ENCODE measurements around the gene IL18.
A peak's percentile ranks its signal among the peaks of the same experiment; 100 is the strongest.
"Not testable (repeated sequence)": the region's sequence is repeated elsewhere in the genome, so short reads cannot be mapped to it uniquely, and the experiment has no call there.

The IL18 gene

DNA sequence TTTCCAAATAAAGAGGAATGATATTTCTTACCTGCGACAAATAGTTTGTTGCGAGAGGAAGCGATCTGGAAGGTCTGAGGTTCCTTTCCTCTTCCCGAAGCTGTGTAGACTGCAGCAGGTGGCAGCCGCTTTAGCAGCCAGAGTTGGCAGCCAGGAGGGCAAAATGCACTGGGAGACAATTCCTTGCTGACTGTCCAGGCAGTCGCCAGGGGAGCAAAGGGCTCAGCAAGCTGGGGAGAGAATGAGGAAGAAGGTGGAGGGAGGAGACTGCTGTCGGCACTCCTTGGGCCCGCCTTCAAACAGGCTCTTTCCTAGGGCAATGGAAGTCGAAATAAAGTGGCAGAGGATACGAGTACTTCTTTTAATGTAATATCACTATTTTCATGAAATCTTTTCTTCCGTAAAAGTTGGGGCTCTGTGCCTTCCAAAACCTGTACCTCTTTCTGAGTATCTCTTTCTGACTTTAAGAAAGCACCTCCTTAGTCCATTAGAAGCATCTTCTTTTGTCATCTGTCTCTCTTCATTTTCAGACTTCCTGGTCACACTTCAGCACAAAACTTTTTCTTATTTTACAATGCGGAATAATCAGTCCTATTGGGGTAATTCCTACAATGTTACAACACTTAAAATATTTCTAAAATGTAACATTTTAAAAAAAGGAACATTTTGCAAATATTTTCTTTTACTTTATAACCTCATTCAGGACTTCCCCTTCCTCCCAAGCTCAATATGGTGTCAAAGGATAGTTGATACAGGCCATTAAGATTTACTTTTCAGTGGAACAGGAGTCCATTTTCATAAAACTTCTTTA is at the start of gene IL18:
Gene IL18, minus strand, starts transcription at position 220 of the 811 bp plus-strand sequence. CDS start 9,041 bp downstream, outside the sequence.
- no peak for DNase-seq

DNA sequence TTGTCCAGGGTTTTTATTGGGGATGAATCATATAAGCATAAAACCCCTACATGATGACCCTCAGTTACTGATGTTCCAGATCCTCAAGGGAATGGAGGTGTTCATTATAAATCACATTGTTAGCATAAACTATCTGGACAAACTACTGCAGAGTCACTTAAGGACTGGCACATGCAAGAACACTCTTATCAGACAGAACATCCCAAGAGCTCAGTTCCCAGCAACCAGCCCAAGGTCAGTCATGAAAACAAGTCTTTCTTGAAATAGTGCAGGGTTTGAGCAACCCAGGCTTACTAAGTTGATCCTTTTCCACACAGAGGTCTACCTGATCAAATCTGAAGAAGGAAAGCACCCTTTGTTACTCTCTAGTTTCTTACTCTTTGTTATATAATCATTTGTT is 48.8 kb upstream of the IL18 start:
- DNase-seq = no peak

DNA sequence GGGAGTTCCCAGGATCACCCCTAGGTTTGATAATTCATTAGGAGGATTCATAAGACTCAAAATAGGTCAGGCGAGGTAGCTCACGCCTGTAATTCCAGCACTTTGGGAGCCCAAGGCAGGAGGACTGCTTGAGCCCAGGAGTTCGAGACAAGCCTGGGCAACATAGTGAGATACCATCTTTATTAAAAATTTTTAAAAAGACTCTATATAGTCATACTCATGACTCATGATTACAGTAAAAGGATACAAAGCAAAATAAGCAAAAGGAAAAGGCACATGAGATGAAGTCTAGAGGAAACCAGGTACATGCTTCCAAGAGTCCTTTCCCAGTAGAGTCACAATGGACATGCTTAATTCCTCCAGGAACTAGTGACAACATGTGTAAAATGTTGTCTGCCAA is 48.4 kb upstream of the IL18 start:
- DNase-seq = no peak

DNA sequence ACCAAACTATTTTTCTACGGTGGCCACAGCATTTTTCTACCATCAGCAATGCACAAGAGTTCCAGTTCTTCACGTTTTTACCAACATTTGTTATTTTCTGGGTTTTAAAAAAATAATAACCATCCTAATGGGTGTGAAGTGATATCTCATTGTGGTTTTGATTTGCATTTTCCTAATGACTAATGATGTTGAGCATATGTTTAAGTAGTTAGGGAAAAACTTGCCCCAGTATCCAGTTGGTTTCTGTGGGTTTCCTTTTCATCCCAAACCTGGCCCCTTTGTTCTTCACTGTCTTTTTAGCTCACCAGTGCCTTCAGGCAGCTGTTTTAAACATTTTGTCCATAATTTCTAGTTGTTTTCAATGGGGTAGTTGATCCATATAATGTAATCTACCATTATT is 47.6 kb upstream of the IL18 start:
- no peak for DNase-seq

DNA sequence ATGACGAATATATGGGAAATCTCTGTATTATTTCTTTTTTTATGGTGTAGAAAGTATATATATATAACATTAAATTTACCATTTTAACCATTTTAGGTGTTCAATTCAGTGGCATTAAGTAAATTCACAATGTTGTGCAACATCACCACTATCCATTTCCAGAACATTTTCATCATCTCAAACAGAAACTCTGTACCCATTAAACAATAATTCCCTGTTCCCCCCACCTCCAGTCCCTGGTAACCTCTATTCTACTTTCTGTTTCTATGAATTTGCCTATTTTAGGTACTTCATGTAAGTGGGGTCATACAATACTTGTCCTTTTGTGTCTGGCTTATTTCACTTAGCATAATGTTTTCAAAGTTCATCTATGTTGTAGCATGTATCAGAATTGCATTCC is 47.0 kb upstream of the IL18 start:
- no peak for DNase-seq

DNA sequence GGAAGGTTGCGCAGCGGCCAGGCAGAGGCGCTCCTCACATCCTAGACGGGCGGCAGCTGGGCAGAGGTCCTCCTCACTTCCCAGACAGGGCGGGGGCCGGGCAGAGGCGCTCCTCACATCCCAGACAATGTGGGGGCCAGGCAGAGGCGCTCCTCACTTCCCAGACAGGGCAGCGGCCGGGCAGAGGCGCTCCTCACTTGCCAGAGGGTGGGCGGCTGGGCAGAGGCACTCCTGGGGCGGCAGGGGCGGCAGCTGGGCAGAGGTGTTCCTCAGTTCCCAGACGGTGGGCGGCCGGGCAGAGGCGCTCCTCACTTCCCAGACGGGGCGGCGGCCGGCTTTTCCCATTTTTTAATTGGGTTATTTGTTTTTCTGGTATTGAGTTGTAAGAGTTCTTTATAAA is 42.2 kb upstream of the IL18 start:
- no peak for DNase-seq

DNA sequence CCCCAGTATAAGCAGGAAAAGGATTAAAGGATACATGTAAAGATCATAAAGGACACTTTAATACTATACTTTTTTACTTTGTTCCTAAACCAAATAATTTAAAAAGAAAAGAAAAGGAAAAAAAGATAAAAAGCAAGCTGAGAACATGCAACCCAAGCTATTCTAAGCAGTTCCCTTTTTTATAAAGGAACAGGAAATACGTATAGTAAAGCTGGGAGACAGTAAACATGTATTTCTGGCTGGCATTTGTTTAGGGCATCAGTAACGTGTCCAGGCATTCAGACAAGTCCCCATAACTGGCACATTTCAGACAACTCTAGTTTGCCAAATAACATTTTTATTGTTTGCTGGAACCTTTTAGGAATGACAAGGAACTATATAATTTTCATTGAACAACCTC is 36.4 kb upstream of the IL18 start:
- DNase-seq = no peak

DNA sequence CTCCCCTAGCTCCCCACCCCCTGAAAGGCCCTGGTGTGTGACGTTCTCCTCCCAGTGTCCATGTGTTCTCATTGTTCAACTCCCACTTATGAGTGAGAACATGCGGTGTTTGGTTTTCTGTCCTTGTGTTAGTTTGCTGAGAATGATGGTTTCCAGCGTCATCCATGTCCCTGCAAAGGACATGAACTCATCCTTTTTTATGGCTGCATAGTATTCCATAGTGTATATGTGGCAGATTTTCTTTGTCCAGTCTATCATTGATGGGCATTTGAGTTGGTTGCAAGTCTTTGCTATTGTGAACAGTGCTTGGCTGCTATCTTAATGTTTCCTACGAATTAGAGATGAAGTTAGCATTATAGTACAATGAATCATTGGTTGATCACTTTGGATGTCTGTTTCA is 35.2 kb upstream of the IL18 start:
- DNase-seq = not testable (repeated sequence)

DNA sequence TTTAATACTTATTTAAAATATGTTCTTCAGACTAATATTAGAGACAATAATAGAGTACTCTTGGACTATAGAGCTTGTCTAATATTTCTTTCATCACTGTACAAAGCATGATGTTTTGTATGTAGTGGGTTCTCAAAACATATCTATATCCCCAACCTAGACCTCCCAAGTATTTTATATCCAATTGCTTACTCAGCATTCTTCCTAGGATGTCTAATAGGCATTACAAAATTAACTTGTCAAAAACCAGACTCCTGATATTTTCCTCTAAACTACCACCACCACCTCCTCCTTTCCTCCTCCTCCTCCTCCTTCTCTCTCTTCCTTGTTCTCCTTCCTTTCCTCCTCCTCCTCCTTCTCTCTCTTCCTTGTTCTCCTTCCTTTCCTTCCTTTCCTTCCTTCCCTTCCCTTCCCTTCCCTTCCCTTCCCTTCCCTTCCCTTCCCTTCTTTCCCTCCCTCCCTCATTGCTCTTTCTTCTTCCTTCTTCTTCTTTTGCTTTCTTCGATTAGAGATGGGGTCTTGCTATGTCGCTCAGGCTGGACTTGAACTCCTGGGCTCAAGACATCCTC is 32.7 kb upstream of the IL18 start:
- DNase-seq = no peak

DNA sequence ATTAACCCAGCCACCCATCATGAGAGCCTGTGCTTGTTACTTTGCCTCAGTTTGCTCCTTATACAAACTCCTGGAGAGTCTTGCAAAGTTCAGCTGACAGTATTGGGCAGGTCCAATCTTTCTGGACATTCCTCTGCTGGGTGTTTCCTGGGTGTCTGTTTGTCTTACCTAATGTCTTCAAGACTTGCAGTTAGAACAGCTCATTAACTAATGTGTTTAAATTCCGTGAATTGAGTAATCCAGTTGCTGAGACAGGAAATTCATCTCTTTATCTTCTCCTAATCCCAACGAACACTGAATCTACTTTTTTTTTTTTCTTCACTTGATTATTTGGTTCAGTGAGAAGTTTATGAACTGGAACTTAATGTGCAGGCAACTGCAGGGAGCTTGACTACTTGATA is 32.1 kb upstream of the IL18 start:
- no peak for DNase-seq

DNA sequence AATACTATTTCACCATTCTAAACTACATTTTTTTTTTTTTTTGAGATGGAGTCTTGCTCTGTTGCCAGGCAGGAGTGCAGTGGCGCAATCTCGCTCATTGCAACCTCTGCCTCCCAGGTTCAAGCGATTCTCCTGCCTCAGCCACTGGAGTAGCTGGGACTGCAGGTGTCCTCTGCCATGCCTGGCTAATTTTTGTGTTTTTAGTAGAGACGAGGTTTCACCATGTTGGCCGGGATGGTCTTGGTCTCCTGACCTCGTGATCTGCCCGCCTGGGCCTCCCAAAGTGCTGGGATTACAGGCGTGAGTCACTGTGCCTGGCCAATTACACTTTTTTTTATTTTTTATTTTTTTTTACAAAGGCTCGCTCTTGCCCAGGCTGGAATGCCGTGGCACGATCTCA is 31.2 kb upstream of the IL18 start:
- DNase-seq = not testable (repeated sequence)

DNA sequence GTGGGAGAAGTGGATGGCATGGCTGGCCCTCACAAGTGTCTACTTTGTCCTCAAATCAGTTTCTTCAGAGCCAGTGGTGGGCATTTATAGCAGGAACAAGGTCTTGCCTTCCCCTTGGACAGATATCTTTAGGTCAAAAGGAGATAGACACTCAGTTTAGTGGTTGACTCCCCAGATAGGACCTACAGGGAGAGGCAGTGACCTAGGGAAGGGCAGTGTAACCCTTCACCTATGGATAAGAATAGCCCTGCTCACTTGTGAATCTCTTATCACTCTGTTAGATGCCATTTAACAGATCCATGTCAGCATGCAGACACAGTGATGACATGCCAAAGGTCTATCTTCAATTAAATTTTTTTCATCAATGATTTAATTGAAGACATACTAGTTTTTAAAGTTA is 22.4 kb upstream of the IL18 start:
- DNase-seq = no peak

DNA sequence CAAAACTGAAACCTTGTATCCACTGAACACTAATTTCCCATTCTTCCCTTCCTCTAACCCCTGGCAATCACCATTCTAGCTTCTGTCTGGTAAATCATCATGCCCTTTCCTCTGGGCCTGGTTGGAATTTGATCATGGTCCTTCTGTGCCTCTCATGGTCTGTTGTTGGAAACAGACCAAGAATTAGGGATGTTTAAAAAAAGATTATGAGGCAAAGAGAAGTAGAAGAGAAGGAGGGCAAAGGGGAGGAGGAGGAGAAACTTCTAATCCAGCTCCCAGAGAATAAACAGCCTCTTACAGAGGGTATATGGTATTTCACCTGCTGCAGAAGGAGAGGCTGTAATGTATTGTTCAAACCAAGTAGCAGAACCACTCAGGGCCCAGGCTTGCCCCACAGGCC is 22.0 kb upstream of the IL18 start:
- DNase-seq = no peak

DNA sequence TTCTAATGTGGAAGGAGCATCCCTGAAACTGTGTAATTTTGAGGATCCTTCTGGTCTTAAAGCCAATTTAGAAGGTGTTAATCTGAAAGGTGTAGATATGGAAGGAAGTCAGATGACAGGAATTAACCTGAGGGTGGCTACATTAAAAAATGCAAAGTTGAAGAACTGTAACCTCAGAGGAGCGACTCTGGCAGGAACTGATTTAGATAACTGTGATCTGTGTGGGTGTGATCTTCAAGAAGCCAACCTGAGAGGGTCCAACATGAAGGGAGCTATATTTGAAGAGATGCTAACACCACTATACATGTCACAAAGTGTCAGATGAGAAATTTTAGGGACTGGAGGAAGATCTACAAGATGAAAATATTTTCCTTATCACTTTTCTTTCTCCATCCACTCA is 19.0 kb upstream of the IL18 start:
- no peak for DNase-seq

DNA sequence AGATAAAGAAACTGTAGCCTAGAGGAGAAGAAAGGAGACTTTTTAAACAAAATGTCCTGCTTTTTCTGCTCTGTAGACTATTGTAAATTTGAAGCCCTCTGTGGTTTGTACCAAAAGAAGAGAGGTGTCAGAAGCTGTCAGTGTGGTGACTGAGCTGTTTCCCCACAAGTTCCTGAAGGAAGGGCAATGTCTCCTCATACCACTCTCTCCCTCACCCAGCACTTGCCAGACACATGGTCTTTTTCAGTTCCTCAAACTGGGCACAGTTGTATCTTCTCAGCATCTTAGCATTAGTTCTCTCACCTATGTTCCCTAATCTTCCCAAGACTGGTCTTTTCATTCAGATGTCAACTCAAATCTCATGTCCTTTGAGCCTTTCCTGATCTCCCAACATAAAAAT is 15.7 kb upstream of the IL18 start:
- no peak for DNase-seq

DNA sequence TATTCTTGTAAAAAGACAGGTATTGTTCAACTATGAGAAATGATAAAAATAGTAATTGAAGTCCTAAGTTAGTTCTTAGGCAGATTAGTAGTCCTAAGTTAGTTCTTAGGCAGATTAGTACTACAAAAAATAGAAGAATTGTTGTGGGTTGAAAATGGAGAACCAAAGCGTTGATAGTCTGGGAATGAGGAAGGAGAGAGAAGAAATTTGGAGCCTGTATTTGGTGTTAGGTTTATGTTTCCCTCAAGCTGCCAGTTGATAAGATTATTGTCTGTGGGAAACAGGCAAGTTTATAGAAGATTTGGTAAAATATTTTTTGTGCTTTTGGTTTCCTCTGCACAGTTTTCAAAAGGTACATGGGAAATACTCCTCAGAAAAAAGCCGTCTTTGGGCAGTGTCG is 15.0 kb upstream of the IL18 start:
- DNase-seq = no peak

DNA sequence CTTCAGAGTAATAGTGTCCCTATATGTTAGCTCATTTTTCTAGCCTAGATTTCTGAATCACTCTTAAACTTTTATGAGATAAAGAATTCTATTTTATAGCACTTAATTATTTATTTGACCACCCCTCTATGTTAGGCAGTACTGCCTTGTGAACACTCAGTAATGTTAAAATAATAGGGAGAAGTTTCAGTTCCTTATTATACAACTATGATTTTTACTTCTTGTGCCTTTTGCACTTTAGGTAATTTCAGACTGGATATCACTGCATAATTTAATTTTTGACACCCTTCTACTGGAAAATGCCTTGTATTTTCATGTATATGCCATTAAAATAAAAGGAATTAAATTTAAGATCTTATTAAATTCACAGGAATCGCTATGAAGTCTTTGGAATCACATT is 14.5 kb upstream of the IL18 start:
- DNase-seq = no peak

DNA sequence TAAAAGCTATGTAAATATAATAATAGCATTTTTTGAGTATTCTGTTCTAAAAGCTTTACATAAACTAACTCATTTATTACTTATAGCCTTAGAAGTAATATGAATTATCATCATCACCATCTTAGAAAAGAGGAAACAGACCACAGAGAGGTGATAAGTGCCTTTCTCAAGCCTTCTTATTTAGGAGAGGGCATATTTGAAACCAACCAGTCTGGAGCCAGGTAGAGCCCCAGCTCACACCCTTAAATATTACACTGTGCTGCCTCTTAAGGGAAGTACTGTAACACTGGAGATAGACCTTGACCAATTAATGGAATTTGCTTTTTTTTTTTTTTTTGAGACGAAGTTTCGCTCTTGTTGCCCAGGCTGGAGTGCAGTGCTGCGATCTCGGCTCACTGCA is 13.7 kb upstream of the IL18 start:
- no peak for DNase-seq

DNA sequence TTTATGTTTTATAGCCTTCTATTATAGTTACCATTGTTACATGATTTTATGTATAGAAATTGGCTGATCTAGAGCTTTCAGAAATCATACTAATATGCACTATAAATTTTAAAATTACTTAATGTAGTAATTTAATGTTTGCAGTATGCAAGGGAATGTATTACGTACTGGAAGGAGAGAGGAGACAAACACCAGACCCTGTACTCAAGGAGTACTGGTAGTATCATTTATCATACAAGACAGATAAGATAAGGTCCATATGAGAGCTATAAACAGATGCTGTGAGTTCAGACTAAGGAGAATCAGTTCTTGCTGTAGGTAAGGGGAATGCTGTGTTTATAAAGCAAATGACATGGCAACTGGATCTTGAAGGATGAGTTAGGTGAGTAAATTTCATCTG is 12.2 kb upstream of the IL18 start:
- DNase-seq = no peak

DNA sequence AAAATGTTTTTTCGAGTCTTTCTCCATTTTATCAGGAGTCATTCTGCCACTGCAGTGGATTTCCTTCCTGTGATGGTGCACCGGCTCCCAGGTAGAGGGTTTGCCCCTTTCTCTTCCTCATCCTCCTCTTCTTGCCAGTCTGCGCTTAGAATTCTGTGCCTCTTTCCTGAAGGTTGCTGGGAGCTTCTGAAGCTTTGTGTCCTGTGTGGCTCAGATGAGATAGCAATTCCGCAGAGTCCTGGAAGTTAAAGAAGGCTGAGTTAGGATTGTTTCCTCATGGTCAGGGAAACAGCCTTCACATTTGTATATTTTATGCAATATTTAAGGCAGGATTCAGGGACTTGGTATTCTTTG is 11.7 kb upstream of the IL18 start:
- no peak for DNase-seq

DNA sequence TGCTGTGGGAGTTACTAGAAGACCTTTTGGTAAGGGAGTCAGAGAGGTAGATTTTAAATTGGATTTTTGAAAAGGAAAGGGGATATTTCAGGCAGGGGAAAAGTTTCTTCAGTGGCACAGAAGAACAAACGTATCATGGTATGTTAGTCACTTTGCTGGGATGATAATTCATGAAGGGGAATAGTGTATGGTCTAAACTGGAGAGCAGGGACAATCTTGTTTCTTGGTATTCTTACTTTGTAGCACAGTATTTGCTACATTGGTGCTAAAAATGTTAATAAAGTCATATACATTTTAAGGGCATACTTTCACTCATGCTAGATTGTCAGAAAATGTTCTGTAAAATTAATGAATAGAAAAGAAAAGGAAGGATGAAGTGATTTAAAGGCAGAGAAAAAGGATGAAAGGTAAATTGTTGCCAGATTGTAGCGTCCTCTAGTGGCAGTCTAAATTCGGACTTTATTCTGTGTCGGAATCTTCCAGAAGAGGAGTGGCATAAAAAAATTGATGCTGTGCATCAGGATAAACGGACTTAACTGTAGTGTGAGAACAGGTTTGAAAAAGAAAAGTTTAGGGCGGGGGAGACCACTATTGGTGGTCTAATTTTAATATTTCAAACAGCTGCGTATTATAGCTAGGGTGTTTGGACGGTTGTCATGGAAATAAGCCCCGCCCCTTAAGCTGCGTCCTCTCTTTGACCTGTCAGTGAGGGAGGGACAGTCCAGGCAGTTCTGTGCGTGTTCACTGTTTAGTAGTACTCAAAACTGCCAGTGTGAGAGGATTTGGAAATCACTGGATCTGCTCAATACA is 11.1 kb upstream of the IL18 start, which contains the start of gene BCO2:
Gene BCO2, plus strand, starts transcription at position 724 of the 810 bp plus-strand sequence. CDS start 90 bp downstream, outside the sequence.
- peak in 1 of 2 experiments; percentile 5 for DNase-seq

DNA sequence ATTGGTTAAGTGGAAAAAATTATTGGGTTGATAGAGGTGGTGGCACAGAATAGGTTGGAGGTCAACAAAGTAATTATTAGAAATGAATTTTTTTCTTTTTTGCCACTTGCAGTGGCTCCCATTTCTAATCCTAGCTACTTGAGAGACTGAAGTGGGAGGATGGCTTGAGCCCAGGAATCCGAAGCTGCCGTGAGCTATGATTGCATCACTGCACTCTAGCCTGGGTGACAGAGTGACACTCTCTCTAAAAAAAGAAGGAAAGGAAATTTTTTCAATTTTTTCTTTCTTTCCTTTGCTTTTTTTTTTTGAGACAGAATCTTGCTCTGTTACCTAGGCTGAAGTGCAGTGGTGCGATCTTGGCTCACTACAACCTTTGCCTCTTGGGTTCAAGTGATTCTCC is 9.3 kb upstream of the IL18 start:
- no peak for DNase-seq

DNA sequence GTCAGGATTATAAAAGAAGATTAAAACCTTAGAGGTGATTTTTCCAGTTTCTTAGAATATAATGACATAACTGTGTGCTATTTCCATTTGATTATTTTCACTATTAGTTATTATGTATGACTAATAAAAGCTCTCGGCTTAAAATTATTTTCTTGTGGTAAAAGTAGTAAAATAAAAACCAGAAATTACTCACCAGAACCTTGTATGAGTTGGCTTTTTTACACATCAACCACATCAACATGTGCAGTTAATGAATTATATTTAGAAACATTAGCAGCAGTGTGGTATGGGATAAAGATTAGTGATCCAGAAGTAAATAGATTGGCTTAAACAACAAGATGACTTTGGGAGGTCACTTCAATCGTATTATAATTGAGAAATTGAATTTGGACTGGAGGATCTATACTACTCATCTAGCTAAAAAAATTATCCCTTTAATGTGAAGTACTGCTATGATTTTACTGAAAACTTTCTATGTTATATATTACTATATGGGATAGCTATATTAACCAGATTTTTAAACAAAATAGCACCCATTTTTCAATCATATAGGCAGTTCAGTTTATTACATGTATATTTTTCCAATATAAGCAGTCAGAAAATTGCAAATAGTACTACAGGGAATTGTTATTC is 8.6 kb upstream of the IL18 start:
- no peak for DNase-seq

DNA sequence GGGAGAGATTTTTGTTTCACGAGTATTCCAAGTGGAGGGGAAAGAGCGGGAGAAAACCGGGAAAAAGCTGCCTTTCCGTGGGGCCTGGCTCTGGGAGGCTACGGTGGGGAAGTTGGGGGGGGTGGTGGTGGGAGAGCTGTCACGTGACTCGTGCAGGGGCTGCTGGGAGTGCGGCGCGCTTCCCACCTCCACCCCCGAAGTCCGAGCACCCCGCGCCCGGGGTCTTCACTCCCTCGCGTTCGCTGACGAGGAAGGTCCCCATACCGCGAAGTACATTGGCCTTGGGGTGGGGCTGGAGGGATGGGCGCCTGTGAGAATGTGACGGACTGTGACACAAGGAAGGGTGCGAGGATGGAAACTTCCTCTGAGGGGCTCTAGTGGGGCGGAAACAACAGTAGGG is 3.3 kb upstream of the IL18 start, which contains the start of gene TEX12:
Gene TEX12, plus strand, starts transcription at position 228 of the 400 bp plus-strand sequence. CDS start 1,897 bp downstream, outside the sequence.
- DNase-seq = no peak
